ENCODE data around the gene OSBPL5.

The OSBPL5 gene

GRCh38 chr11:3122775-3123201 is 42.3 kb downstream of the OSBPL5 start:
- H3K27me3 ChIP-seq (ENCODE audit: low read depth, low read length), result no peaks in the 10 kb centered on the region
- no peaks in the 10 kb centered on the region for H3K36me3 ChIP-seq (replicated peaks; ENCODE audit: low read depth, low read length)
- TF ChIP-seq CTCF (IDR thresholded peaks at IDR 0.05; ENCODE audit: low read depth, low read length) (no peak), EZH2phosphoT487 (IDR thresholded peaks at IDR 0.05; ENCODE audit: low read depth) (no peak)
- no peak overlapping the region for H2AFZ ChIP-seq (ENCODE audit: low read depth, low read length)
- H3K9me3 ChIP-seq (ENCODE audit: insufficient read depth, low read length), result no peaks in the 10 kb centered on the region
- H3K9ac ChIP-seq (ENCODE audit: low read length), result no peak overlapping the region
- H3K4me3 ChIP-seq (ENCODE audit: low read length), result no peak overlapping the region
- H3K4me1 ChIP-seq (ENCODE audit: low read length), result no peaks in the 10 kb centered on the region
- H3K27ac ChIP-seq (ENCODE audit: low read length), result no peak overlapping the region
- H3K4me2 ChIP-seq (ENCODE audit: low read length), result no peak overlapping the region
- H3K79me2 ChIP-seq (ENCODE audit: low read length), result no peaks in the 10 kb centered on the region
- no peaks in the 10 kb centered on the region for H4K20me1 ChIP-seq (ENCODE audit: insufficient read depth, low read length)

GRCh38 chr11:3121931-3122774 is 43.0 kb downstream of the OSBPL5 start:
- no peaks in the 10 kb centered on the region for H3K79me2 ChIP-seq (ENCODE audit: low read length)
- no peak for TF ChIP-seq EZH2phosphoT487 (IDR thresholded peaks at IDR 0.05; ENCODE audit: low read depth)
- TF ChIP-seq CTCF (IDR thresholded peaks at IDR 0.05; ENCODE audit: low read depth, low read length), result no peak
- no peaks in the 10 kb centered on the region for H3K9me3 ChIP-seq (ENCODE audit: insufficient read depth, low read length)
- H3K4me1 ChIP-seq (ENCODE audit: low read length), result no peaks in the 10 kb centered on the region
- H4K20me1 ChIP-seq (ENCODE audit: insufficient read depth, low read length), result no peaks in the 10 kb centered on the region
- H3K27me3 ChIP-seq (ENCODE audit: low read depth, low read length), result no peaks in the 10 kb centered on the region
- no peak overlapping the region for H3K4me2 ChIP-seq (ENCODE audit: low read length)
- no peak overlapping the region for H3K27ac ChIP-seq (ENCODE audit: low read length)
- H3K36me3 ChIP-seq (replicated peaks; ENCODE audit: low read depth, low read length), result no peaks in the 10 kb centered on the region
- H2AFZ ChIP-seq (ENCODE audit: low read depth, low read length), result no peak overlapping the region
- no peak overlapping the region for H3K4me3 ChIP-seq (ENCODE audit: low read length)
- no peak overlapping the region for H3K9ac ChIP-seq (ENCODE audit: low read length)

- Histone ChIP-seq H3K4me2 (ENCODE audit: low read length) (no peak overlapping the region), H3K27me3 (ENCODE audit: low read depth, low read length) (no peaks in the 10 kb centered on the region), H3K4me1 (ENCODE audit: low read length) (no peaks in the 10 kb centered on the region), H3K9me3 (ENCODE audit: insufficient read depth, low read length) (no peaks in the 10 kb centered on the region), H4K20me1 (ENCODE audit: insufficient read depth, low read length) (no peaks in the 10 kb centered on the region), H3K4me3 (ENCODE audit: low read length) (no peak overlapping the region), H3K27ac (ENCODE audit: low read length) (no peak overlapping the region), H3K79me2 (ENCODE audit: low read length) (no peaks in the 10 kb centered on the region), H2AFZ (ENCODE audit: low read depth, low read length) (no peak overlapping the region), H3K36me3 (replicated peaks; ENCODE audit: low read depth, low read length) (no peaks in the 10 kb centered on the region), H3K9ac (ENCODE audit: low read length) (no peak overlapping the region)
- TF ChIP-seq CTCF (IDR thresholded peaks at IDR 0.05; ENCODE audit: low read depth, low read length) (no peak), EZH2phosphoT487 (IDR thresholded peaks at IDR 0.05; ENCODE audit: low read depth) (no peak)
Observed at GRCh38 chr11:3121416-3121815, 43.7 kb downstream of the OSBPL5 start.

GRCh38 chr11:3120071-3120792 is 44.9 kb downstream of the OSBPL5 start:
- Histone ChIP-seq H3K36me3 (replicated peaks; ENCODE audit: low read depth, low read length) (no peaks in the 10 kb centered on the region), H4K20me1 (ENCODE audit: insufficient read depth, low read length) (no peaks in the 10 kb centered on the region), H2AFZ (ENCODE audit: low read depth, low read length) (no peak overlapping the region), H3K79me2 (ENCODE audit: low read length) (no peaks in the 10 kb centered on the region), H3K27me3 (ENCODE audit: low read depth, low read length) (no peaks in the 10 kb centered on the region), H3K9ac (ENCODE audit: low read length) (no peak overlapping the region), H3K4me3 (ENCODE audit: low read length) (no peak overlapping the region), H3K4me2 (ENCODE audit: low read length) (no peak overlapping the region), H3K9me3 (ENCODE audit: insufficient read depth, low read length) (0 out of 2 replicates have a peak, but pooled peaks cover under 1% of the 10 kb centered on the region), H3K4me1 (ENCODE audit: low read length) (no peaks in the 10 kb centered on the region), H3K27ac (ENCODE audit: low read length) (no peak overlapping the region)
- TF ChIP-seq CTCF (IDR thresholded peaks at IDR 0.05; ENCODE audit: low read depth, low read length), result no peak
- TF ChIP-seq EZH2phosphoT487 (IDR thresholded peaks at IDR 0.05; ENCODE audit: low read depth), result no peak
